Osteoblast (primary cell): ENCODE measurements around the gene KRTAP20-4. TPM values are rescaled to one million over a fixed set of nuclear protein-coding genes. Genes with fewer than 3 reads are reported as not detected.

Experiments
- DNase-seq: peaks from one replicate; pipeline ENCODE4 v3.0.0; 2011; ENCODE audit warnings: low spot score, mixed read lengths; ENCODE audit not compliant: insufficient read length; ENCODE audit errors: missing footprints
- H2AFZ ChIP-seq: 2 replicates; pipeline ENCODE4 v1.6.0; 2011; ENCODE audit warnings: mild to moderate bottlenecking, low read length
- H3K27ac ChIP-seq: 2 replicates; pipeline ENCODE4 v1.5.1; 2011; ENCODE audit warnings: mild to moderate bottlenecking, low read depth, low read length, moderate library complexity
- H3K27me3 ChIP-seq: 2 replicates; pipeline ENCODE4 v1.6.0; 2012; ENCODE audit warnings: mild to moderate bottlenecking, control low read depth, inconsistent platforms, low read length, moderate library complexity; ENCODE audit not compliant: insufficient read depth
- H3K36me3 ChIP-seq: 2 replicates; pipeline ENCODE4 v1.5.1; 2011; ENCODE audit warnings: mild to moderate bottlenecking, low read length, control low read depth, moderate library complexity; ENCODE audit not compliant: insufficient read depth
- H3K4me1 ChIP-seq: 2 replicates; pipeline ENCODE4 v1.5.1; 2011; ENCODE audit warnings: mild to moderate bottlenecking, low read length, control low read depth, moderate library complexity; ENCODE audit not compliant: insufficient read depth
- H3K4me2 ChIP-seq: 2 replicates; pipeline ENCODE4 v1.6.0; 2011; ENCODE audit warnings: mild to moderate bottlenecking, low read length; ENCODE audit not compliant: insufficient read depth
- H3K4me3 ChIP-seq: fragments of 200-600 bp; sonication (generic); 3 replicates; pipeline ENCODE4 v1.5.1; 2012; ENCODE audit warnings: mild to moderate bottlenecking, low read length, inconsistent platforms; ENCODE audit not compliant: insufficient read depth
- H3K79me2 ChIP-seq: 2 replicates; pipeline ENCODE4 v1.6.0; 2012; ENCODE audit warnings: mild to moderate bottlenecking, low read length, control low read depth, inconsistent platforms; ENCODE audit not compliant: insufficient read depth
- H3K9me3 ChIP-seq: 2 replicates; pipeline ENCODE4 v1.5.1; 2011; ENCODE audit warnings: low read depth, low read length, control low read depth
- H4K20me1 ChIP-seq: 2 replicates; pipeline ENCODE4 v1.6.0; 2012; ENCODE audit warnings: mild to moderate bottlenecking, low read length, control low read depth; ENCODE audit not compliant: insufficient read depth
- total RNA-seq: library from RNA; depleted of rRNA; stranded (reverse); fragments of >200 nt; gene quantifications from 2 replicates; pipeline ENCODE4 v1.2.3, GENCODE V29; 2012
- TF ChIP-seq, protein P1 (sequence below): IDR thresholded peaks from 2 replicates; pipeline ENCODE4 v1.5.1; 2011; ENCODE audit warnings: mild to moderate bottlenecking, low read depth, low read length, moderate library complexity; ENCODE audit errors: extremely low read depth

The KRTAP20-4 gene
- total RNA-seq, 1 donor, result not detected

DNA sequence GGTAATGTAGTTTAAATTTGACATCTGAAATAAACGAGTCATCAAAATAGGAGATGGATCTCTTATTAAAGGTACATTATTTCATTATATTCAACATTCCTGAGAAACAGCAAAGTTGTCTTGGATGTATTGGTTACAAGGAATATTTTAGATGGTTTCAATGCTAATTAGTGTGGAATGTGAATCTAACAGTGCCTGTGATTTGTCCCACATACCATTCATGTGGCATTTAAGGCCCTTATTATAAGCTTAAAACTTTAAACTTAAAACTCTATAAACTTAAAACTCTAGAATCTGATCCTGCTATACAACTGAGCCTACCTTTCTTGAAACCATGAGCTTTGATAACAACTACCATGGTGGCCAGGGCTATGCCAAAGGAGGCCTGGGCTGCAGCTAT lies 19.6 kb upstream of the KRTAP20-4 start, which contains the start of gene KRTAP22-1:
Gene KRTAP22-1, plus strand, starts transcription at position 301 of the 400 bp plus-strand sequence.
- H3K27me3 ChIP-seq, result no peaks in the 10 kb centered on the region
- no peaks in the 10 kb centered on the region for H3K79me2 ChIP-seq
- peaks cover 8% of the 10 kb centered on the region for H3K9me3 ChIP-seq
- no peaks in the 10 kb centered on the region for H3K4me1 ChIP-seq
- no peak within 1 kb of the TSS for H3K4me3 ChIP-seq
- H3K27ac ChIP-seq, result no peak within 1 kb of the TSS
- no peak within 1 kb of the TSS for H2AFZ ChIP-seq
- TF ChIP-seq, protein P1, sequence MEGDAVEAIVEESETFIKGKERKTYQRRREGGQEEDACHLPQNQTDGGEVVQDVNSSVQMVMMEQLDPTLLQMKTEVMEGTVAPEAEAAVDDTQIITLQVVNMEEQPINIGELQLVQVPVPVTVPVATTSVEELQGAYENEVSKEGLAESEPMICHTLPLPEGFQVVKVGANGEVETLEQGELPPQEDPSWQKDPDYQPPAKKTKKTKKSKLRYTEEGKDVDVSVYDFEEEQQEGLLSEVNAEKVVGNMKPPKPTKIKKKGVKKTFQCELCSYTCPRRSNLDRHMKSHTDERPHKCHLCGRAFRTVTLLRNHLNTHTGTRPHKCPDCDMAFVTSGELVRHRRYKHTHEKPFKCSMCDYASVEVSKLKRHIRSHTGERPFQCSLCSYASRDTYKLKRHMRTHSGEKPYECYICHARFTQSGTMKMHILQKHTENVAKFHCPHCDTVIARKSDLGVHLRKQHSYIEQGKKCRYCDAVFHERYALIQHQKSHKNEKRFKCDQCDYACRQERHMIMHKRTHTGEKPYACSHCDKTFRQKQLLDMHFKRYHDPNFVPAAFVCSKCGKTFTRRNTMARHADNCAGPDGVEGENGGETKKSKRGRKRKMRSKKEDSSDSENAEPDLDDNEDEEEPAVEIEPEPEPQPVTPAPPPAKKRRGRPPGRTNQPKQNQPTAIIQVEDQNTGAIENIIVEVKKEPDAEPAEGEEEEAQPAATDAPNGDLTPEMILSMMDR, result no peak
- no peak within 1 kb of the TSS for H3K4me2 ChIP-seq
- DNase-seq, result no peak
- H3K36me3 ChIP-seq, result no peaks in the 10 kb centered on the region
- H4K20me1 ChIP-seq, result no peaks in the 10 kb centered on the region

DNA sequence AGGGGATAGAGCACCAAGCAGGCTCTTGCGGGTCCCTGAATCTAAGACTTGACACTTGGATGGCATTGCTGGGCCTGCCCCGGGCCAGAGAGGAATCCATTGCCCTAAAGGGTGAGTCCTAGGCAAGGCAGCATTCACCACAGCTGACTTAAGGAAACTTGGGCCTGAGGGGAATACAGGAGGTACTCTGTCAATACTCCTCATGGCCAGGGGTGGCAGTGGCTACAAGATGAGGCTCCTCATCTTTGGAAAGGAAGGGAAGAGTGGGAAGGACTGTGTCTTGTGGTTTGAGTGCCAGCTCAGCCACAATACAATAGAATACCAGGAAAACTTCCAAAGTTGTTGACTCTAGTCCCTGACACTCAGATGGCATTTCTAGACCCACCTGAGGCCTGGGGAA lies 14.5 kb upstream of the KRTAP20-4 start:
- H3K27ac ChIP-seq, result no peak overlapping the region
- TF ChIP-seq, protein P1, result no peak
- H3K4me2 ChIP-seq, result no peak overlapping the region
- no peaks in the 10 kb centered on the region for H3K27me3 ChIP-seq
- no peak overlapping the region for H2AFZ ChIP-seq
- no peaks in the 10 kb centered on the region for H3K4me1 ChIP-seq
- H3K79me2 ChIP-seq, result no peaks in the 10 kb centered on the region
- H4K20me1 ChIP-seq, result no peaks in the 10 kb centered on the region
- peaks cover 3% of the 10 kb centered on the region for H3K9me3 ChIP-seq
- no peaks in the 10 kb centered on the region for H3K36me3 ChIP-seq
- H3K4me3 ChIP-seq, result no peak overlapping the region
- DNase-seq, result no peak

DNA sequence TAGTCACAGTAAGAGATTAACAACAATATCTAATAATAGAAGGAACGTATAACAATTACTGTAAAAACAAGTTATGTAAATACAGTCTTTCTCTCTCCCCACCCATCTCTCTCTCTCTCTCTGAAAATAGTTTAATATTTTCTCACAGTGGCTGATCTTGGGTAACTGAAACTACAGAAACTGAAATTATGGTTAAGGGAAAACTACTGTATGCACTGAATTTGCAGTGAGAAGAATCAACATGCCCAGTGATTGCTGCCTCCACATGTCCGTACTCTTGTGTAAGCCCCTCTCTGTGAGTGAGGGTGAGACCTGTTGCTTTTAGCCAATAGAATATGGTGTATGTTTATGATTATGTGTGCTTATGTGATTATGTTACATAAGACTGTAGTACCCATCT lies 8.3 kb upstream of the KRTAP20-4 start:
- TF ChIP-seq, protein P1, result no peak
- Histone ChIP-seq H3K4me2 (no peak overlapping the region), H3K79me2 (no peaks in the 10 kb centered on the region), H3K4me3 (no peak overlapping the region), H3K36me3 (no peaks in the 10 kb centered on the region), H3K27ac (no peak overlapping the region), H4K20me1 (no peaks in the 10 kb centered on the region), H2AFZ (no peak overlapping the region), H3K9me3 (peaks cover 8% of the 10 kb centered on the region), H3K4me1 (no peaks in the 10 kb centered on the region), H3K27me3 (no peaks in the 10 kb centered on the region)
- no peak for DNase-seq

DNA sequence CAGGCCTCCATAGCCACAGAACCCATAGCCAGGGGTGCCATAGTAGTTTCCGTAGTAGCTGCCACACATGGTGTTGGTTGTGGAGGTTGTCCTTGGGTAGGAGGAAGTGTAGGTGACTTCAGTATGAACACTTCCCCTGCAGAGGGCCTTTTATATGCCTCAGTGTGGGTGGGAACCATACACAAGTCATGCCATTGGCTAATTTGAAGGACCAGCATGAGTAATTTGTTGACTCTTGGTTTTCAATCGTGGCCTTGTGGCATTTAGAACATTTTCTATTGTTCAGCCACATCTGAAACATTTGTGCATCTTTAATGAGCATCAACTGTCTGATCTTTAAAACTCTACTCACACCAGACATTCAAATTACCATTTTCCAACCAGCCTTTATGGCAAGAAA lies 6.6 kb upstream of the KRTAP20-4 start, which contains the start of gene KRTAP6-1:
Gene KRTAP6-1, minus strand, starts transcription at position 95 of the 400 bp plus-strand sequence. Its CDS starts 26 bp downstream, at position 69.
- no peak for DNase-seq
- Histone ChIP-seq H3K27me3 (no peaks in the 10 kb centered on the region), H3K36me3 (no peaks in the 10 kb centered on the region), H3K4me1 (no peaks in the 10 kb centered on the region), H3K4me3 (no peak within 1 kb of the TSS), H3K4me2 (no peak within 1 kb of the TSS), H3K27ac (no peak within 1 kb of the TSS), H2AFZ (no peak within 1 kb of the TSS), H3K9me3 (peaks cover 8% of the 10 kb centered on the region), H3K79me2 (no peaks in the 10 kb centered on the region), H4K20me1 (no peaks in the 10 kb centered on the region)
- TF ChIP-seq, protein P1, result no peak
